Fibroblast of gingiva (primary cell): ENCODE data around the gene RBM26.
"Not testable (repeated sequence)": the region's sequence is repeated elsewhere in the genome, so short reads cannot be mapped to it uniquely, and the experiment has no call there.

ENCODE experiments used
- DNase-seq: peaks from one replicate; pipeline ENCODE4 v3.0.0-alpha.2; 2011; ENCODE audit warnings: low read depth

Gene RBM26

DNA sequence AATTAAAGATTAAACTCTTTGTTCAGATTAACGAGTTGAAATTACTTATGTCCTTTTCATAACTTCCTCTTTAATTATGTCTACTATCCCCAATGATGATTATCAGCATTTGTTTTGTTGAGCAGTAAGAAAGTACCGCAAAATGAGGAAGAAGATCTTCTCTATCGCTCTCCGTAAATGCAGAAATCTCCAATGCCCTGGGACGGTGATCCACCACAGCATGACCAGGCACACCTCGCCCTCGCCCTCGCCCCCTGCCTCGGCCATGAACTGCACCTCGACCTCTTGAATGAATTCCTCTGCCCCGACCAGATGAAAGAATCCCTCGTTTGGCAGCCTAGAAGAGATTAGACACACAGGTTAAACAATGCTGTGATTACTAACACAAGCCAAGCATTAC is 69.1 kb downstream of the RBM26 start:
- no peak for DNase-seq

DNA sequence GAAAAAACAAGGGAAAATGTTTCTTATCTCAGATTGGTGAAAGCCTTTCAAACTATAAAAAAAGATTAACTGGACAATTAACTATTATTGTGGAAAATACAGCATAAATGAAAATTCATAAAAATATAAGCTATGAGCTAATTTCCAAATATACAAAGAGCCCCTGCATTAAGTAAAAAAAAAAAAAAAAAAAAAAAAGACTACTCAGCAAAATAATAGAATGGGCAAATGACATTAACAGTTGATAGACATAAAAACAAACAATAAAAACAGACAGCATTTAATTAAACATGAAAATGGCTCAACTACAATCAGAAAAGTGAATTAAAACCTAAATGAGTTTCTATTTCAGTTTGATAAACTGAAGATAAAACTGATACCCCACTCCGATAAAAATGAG is 77.5 kb downstream of the RBM26 start:
- no peak for DNase-seq

DNA sequence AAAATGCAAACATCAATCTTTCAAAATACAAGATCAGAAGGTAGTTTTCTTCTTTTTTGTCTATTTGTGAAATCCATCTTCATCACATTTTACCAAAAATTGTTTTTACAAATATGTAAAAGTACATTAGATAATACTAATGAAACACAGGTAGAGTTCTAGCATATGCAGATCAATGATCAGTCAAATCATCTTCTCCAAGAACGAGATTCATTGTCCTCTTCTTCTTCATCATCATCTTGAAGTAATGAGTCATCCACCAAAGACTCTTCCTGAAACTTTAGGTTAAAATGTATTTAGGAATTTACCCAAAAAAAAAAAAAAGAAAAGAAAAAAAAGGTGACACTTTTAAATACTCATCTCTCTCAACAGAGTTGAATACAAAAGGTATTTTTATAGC is 85.6 kb downstream of the RBM26 start:
- DNase-seq = no peak

DNA sequence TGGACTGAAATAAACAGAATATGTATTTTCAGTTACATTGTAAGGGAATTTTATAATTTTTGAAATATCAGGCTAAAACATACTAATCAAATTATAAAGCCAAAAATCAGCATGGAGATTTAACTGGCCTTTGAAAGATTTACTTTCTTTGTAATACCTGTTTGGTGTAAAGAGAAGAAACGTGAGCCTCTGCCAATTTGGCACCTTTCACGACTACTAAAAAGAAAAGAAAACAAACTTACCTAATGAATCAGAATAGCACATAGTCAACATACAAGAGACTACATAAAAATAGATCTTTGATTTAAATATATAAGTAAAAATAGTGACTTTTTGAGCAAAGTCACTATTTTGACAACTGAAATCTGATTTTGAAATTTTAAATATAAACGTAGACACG is 87.4 kb downstream of the RBM26 start:
- DNase-seq = no peak

DNA sequence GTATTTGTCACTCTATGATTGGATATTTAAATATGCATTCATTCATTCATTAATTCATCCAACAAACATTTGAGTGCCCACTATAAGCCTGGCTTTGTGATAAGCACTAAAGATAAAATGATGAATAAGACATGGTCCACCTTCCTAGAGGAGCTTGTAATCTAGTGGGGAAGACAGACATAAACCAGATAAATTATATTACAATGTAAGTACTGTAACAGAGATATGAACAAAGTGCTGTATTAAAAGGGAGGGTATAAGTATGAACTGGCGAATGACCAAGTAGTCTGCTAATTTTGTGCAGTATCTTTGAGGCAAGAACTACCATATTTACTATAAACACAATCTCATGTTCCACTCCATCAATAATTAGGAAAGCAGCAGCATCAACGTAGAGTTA is 88.2 kb downstream of the RBM26 start:
- DNase-seq = no peak

DNA sequence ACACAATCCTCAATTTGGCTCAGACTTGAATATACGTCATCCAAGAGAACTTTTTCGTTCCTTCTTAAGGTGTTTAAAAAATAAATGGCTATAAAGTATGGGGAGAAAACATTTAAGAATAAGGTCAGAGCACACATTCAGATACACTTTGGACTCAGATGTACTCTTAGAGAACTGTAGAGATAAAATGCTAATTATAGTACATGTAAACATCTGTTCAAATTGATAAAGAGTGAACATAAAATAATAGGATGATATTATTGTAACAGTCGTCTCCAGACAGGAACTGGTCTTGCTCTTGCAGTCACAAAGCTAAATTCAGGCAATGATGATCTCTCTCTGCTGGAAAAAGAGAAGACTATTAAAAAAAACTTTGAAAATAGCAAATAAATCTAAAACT is 91.4 kb downstream of the RBM26 start:
- no peak for DNase-seq

DNA sequence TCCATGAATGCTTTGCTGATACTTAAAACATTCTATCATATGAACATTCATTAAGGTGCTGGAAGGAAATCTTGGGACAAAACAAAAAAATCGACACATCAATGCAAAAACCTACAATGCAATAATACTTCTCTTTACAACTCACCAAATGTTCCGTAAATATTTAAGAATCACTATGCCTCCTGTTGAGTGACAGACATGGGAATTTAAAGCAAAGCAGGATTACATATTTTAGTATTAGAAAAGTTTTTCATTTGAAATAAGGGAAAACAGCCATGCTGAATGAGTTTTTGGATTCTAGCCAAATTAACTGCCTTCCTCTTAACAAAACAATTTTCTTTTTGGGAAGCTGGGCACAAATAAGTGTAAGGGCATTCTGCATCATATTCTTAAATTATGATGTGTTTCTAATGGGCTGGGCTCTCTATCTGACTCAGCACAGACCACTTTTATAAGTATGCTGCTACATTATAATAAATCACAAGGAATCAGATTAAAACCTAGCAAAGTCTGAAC is 93.7 kb downstream of the RBM26 start:
- no peak for DNase-seq

DNA sequence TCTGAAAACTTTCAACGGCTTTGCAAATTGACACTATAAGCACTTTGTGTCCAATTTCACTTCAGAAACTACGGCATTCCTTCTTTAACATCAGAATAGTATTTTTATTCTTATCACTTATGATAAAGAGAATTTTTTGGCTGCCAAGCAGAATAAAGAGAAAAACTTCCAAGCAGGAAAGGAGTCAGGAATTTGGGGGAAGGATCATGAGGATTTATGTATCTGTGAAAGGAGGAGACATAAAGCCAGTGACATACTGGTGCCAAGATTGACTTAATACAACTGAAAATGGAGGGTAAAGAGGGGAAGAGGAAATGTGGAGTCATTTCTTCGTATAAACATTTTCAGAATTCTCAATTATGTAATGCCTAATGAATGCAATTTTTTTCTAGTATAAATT is 94.7 kb downstream of the RBM26 start:
- DNase-seq = no peak

DNA sequence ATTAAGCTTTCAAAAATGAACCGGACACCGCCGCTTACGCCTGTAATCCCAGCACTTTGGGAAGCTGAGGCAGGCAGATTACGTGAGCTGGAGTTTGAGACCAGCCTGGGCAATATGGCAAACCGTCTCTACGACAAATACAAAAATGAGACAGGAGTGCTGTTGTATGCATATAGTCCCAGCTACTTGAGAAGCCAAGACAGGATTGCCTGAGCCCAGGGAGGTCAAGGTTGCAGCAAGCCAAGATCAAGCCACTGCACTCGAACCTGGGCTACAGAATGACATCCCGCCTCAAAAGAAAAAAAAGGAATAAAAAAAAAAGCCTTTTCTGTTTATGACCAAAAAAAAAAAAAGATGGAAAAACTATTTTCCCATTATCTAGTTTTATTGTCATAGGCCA is 96.4 kb downstream of the RBM26 start:
- DNase-seq = no peak

DNA sequence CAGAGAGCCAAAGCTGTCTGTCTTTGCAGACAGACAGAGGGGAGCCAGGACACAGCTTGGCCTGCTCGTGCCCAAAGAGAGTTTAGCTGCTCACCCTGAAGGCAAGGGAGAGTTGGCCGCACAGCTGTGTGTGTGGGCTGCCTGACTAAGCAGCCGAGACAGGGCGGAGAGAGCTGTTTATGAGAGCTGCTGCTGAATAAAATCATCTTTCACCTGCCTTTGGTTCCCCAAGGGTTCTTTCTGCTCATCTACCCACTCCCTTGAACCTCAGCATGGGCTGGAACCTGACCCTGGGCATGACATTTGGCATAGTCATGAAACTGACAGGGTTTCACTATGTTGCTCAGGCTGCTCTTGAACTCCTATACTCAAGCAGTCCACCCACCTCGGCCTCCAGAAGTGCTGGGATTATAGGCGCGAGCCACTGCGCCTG is 98.2 kb downstream of the RBM26 start:
- DNase-seq = no peak

DNA sequence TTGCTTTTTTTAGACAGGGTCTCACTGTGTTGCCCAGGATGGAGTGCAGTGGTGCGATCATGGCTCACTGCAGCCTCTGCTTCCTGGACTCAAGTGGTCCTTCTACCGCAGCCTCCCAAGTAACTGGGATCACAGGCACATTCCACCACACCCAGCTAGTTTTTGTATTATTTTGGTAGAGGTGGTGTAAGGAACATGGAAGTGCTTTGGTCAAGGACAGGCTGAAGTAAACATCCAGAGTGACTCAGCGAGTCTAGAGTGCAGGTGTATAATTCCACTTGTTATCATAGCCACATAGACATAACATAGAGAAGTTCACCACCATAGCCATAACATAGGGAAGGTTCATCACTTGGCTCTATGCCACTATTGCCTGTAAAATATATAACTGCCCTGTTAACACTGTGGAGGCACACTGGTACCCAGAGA is 98.6 kb downstream of the RBM26 start:
- no peak for DNase-seq

DNA sequence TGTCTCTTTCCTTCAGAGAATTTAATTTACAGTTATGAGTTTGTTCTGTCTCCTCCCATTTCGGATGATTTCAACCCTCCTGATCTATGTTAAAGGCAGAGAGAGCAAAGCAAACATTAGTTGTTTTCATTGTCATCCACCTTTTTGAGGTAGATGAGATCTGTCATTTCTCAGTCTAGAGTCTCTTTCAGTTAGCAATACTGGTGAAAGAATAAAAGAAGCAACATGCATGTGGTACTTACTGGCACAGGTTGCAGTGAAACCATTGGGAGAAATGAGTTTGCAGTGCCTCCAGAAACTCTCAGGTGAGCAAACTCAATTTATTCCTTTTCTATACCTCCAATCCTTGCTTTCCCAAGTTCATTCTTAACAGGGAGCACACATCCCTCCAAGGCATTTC is 99.4 kb downstream of the RBM26 start:
- no peak for DNase-seq

DNA sequence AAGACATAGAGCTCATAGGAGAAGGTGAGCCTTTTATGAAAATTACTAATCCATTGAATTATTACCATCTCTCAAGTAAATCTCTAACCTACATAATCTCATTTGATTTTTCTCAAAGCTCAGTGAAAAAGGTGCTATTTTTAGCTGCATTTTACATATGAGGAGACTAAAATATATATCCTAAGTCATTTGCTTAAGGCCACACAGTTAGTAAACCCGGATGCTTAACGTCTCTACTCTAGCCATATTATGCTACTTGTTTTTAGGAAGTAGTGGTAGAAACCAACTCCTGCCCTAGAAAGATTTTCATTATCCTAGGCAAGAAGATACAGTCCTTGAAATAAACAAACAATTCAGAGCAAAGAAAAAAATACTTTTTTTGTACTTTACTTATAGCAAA is 108.9 kb downstream of the RBM26 start:
- no peak for DNase-seq

DNA sequence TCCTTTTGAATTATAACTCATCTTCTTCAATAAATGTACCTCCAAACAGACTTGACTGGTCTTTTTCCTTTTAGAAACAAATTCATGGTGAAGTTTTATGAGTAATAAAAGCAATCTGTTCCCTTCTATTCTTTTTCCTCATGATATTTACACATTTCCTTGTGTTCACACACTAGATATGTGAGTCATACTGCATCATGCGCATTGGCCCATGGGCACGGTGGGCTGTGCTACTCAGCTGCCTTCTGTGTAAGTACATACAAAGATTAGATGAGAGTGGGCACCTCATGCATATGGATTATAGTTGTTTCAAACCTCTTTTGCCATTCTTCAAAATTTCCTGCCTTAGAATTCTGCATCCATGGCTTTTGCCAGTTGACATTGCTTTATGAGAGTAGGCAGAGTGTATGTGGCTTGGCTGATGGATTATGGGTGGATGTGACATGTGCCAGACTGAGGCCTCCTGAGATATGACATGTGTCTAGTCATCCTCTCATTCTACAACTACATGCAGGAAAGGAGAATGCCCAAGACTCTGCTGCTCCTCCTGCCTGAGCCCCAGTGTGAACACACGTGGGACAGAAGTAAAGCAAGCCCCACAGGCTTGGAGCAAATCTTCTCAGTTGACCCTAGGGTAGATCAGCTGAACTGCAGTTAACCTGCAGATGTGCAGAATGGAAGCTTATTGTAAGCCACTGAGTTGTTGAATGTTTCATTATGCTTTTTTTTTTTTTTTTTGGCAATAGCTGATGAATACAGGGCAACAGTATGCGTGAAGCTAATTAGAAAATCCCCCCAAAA is 109.9 kb downstream of the RBM26 start:
- DNase-seq = no peak

DNA sequence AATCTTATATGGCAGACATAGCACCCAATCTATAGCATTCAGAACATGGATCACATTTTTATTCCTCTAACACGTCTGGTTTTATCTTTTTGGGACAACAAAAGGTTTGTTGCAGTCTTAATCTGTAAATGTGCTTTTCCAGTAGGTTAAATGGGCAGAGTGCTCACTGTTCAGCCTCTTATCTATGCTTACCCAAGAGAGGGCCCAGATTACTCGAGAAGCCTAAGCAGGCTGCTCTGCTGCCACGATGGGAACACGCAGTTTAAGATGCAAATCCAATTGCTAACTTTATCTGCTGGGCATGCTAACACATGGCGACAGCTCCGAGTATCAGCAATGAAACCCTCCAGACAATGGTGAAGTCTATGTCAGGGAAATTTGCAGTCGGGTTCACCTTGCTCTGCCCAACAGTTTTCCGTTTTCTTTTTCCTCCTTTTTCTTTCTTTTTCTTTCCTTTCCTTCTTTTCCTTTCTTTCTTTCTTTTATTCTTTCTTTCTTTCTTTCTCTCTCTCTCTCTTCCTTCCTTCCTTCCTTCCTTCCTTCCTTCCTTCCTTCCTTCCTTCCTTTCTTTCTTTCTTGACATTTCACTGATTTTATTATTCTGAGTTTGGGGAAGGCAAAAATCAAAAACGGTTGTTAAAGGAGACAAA is 115.3 kb downstream of the RBM26 start:
- DNase-seq = no peak

DNA sequence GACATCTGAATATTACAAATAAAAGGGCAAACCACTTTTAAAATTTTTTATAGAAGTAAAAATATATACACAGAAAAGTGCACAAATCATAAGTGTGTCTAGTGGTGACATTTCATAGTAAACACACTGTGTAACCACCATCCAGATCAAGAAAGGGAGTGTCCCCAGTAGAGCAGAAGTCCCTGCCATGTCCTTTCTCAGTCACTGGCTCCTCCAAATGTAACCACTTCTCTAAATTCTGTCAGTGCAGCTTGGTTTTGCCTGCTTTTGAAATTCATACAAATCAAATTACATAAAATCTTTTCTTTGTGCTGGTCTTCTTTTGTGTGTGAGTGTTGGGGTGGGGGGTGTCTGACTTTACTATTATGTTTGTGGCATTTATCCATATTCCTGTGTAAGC is 116.5 kb downstream of the RBM26 start:
- no peak for DNase-seq

DNA sequence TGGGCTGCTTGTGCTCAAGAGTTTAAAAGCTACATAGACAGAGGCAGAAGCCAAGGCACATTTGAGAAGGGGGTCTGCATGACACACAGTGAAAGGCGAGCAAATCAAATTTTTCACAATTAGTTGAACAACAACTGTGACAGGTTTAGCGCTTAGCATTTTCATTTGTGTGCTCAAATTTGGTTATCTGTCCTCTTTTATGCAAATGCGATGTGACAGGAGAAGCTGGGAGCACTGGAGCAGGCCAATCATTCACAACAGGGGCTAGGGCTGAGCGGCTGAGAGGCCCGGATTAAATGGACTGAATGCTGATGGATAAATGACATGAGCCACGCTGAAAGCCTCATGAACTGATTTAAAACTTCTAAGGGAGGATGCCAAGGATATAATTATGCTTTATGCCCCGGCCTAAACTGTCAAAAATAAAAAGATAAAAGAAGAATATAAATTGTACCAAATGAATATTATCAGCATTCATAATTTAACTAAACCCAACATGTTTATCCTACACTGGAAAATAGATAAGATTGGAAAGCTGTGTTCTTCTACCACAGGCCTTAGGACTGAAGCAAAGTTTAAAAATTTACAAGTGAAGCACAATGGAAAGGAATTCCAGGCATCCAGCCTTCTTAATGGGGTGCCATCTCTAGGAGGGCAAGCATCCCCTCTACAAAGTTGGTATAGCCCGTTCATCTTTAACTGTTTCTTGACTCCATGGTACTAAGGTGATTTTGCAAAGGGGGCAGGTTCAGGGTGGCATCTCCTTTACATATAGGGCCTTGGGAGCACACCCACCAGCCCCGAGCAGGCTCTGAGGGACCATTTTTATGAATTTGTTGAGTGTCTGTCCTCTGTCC is 117.9 kb downstream of the RBM26 start:
- DNase-seq = no peak

DNA sequence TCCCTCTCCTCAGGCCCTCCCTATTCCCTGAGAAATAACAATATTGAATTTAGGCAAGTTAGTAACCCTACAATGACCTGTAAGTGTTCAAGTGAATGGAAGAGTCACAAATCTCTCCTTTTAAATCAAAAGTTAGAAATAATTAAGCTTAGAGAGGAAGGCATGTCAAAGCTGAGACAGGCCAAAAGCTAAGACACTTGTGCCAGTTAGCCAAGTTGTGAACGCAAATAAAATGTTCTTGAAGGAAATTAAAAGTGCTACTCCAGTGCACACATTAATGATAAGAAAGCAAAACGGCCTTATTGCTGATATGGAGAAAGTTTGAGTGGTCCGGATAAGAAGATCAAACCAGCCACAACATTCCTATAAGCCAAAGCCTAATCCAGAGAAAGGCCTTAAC is 120.9 kb downstream of the RBM26 start:
- DNase-seq = no peak

DNA sequence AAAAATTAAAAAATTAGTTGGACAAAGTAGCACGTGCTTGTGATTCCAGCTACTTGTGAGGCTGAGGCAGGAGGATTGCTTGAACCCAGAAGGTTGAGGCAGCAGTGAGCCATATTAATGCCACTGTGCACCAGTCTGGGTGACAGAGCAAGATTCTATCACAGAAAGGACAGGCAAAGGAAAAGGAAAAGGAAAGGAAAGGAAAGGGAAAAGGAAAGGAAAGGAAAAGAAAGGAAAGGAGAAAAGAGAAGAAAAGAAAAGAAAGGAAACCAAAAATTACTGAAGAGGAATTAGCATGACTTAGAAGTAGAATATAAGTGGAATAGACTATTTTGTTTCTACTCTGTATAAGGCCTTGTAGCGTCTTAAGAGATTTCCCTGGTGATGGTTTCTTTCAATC is 122.3 kb downstream of the RBM26 start:
- no peak for DNase-seq

DNA sequence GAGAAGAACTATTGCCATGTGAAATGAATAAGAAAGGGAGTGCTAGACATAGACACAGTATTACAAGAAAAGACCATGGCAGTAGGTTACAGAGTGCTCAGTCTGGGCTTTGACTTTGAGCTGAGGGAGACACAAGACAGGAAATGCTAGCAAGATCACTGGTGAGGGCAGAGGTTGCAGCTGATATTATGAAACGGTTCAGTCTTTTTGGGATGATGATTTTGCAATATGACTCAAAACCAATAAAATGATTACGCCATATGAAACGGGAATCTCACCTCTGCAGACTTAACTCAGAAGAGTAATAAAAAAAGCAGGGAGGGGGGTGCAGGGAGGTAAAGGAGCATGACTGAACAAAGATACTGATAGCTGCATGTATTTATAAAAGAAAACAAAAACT is 123.1 kb downstream of the RBM26 start:
- no peak for DNase-seq

DNA sequence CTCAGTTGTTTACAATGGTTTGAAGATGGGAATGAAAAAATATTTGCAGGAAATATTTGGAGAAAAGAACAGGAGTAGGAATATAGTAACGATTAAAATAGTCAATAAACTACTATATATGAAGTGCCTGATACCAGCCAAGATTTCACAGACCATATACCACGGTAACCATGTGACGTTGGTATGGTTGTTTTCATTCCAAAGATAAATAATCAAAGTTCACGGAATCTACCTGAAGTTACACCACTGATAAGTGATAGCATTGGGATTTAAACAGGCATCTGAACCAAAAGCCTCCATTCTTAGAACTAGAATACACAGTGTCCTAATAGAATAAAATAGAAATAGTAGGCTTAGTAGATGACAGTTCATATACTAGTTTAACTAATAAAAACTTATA is 123.5 kb downstream of the RBM26 start:
- DNase-seq = no peak

DNA sequence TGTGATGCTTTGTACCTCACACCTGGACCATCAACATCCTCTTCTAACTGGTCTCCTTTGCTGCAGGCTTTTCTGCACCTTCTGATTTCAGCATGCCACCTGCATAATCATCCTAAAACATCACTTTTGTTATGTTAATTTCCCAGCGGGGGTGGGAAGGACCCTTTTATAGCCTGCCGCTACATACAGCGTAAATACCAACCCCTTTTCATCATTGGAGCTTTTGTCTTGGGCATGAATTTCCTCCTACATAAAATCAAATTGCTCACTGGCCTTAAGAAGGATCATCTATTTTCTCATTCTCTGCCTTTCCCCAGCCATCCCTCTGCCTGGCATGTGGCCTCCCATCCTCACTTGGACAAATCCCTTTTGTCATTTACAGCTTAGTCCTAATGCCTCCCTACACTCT is 124.7 kb downstream of the RBM26 start:
- no peak for DNase-seq

DNA sequence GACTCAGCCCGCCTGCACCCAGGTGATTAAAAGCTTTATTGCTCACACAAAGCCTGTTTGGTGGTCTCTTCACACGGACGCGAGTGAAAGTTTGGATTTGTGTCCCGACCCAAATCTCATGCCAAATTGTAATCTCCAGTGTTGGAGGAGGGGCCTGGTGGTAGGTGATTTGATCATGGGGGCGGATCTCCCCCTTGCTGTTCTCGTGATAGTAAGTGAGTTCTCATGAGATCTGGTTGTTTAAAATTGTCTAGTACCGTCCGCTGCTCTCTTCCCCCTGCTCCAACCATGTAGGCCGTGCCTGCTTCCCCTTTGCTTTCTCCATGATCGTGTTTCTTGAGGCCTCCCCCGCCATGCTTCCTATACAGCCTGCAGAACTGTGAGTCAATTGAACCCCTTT is 126.3 kb downstream of the RBM26 start:
- not testable (repeated sequence) for DNase-seq
